Activated T-helper 1 cell treated with anti-CD3 and anti-CD28 coated beads, Interleukin-12 subunit alpha, Interleukin-12 subunit beta, Interleukin-2, Interleukin-4 antibody, amounts not matched to agents 30 ng/mL and 10 ng/mL and 1 ng/mL, durations not matched to agents 14 hours and 24 hours and 36 hours (primary cell): ENCODE measurements around the gene GAP43. TPM values are rescaled to one million over a fixed set of nuclear protein-coding genes. Genes with fewer than 3 reads are reported as not detected.

ENCODE experiments used
- DNase-seq: peaks from one replicate; pipeline ENCODE4 v3.0.0; 2021; ENCODE audit warnings: low spot score
- H3K27ac Mint-ChIP-seq: one replicate; pipeline ENCODE4 v1.8.0; 2021; ENCODE audit warnings: mild to moderate bottlenecking, mixed read lengths
- H3K27me3 Mint-ChIP-seq: one replicate; pipeline ENCODE4 v1.8.0; 2022; ENCODE audit warnings: mild to moderate bottlenecking, moderate library complexity, mixed read lengths; ENCODE audit not compliant: insufficient read depth
- H3K36me3 Mint-ChIP-seq: one replicate; pipeline ENCODE4 v1.8.0; 2021; ENCODE audit warnings: low read depth, mixed read lengths
- H3K4me1 Mint-ChIP-seq: one replicate; pipeline ENCODE4 v1.8.0; 2021; ENCODE audit warnings: low read depth, mixed read lengths
- H3K4me3 Mint-ChIP-seq: one replicate; pipeline ENCODE4 v1.8.0; 2021; ENCODE audit warnings: mild to moderate bottlenecking, moderate library complexity, mixed read lengths
- H3K9me3 Mint-ChIP-seq: one replicate; pipeline ENCODE4 v1.8.0; 2021; ENCODE audit warnings: mixed read lengths
- intact Hi-C: fragments of 100-400 bp; cut with micrococcal nuclease; formaldehyde crosslinking; loops from one replicate; pipeline ENCODE4 v1.15.1; 2024
- total RNA-seq: library from RNA; stranded (reverse); gene quantifications from 2 replicates; pipeline ENCODE4 v1.2.3, GENCODE V29; 2022

The GAP43 gene
- total RNA-seq, 1 donor from 2014 or later = not detected

DNA sequence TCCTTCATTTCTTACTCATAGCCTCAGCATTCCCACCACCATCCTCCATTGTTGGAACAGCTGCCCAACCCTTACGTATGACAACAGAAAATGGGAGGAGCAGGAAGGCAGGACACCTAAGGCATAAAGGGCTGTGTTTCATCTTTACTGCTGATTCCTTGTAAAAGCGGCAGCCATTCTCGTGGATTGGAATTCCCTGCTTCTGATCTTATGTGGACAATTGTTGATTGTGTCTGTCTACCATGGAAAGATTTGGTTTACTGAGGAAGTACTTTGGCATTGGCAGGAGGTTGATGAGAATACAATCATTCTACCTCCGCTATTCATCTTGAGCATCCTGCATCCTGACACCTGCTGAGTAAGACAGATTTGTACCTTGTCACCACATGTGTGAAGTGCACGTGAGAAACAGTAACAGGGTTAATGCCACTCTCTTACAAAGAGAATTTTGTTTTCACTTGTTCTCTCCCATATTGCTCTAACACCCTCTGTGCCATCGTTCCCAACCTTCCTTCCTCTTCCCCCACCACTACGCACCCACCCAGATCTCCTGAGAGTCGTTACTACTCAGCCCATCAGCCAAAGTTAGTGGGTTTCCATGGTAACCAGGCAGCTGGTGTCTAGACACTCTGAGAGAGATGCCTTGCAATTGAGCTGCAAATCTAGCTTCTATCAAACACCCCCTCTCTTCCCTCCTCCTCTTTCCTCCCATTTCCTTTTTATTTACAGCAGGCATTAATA is 75.7 kb downstream of the GAP43 start:
- H3K27me3 Mint-ChIP-seq = no peaks in the 10 kb centered on the region
- H3K4me3 Mint-ChIP-seq = no peak overlapping the region
- no peaks in the 10 kb centered on the region for H3K9me3 Mint-ChIP-seq
- no peak overlapping the region for H3K27ac Mint-ChIP-seq
- DNase-seq = no peak
- H3K36me3 Mint-ChIP-seq = no peaks in the 10 kb centered on the region
- H3K4me1 Mint-ChIP-seq = no peaks in the 10 kb centered on the region
- intact Hi-C loops = loop anchor here (10.0 kb wide), 1 partner anchor 354 kb away; no protein-coding TSS in a partner anchor

- no peak for DNase-seq
- H3K4me3 Mint-ChIP-seq = no peak overlapping the region
- no peaks in the 10 kb centered on the region for H3K9me3 Mint-ChIP-seq
- H3K36me3 Mint-ChIP-seq = no peaks in the 10 kb centered on the region
- no peaks in the 10 kb centered on the region for H3K4me1 Mint-ChIP-seq
- no peak overlapping the region for H3K27ac Mint-ChIP-seq
- intact Hi-C loops = loop anchor here (10.0 kb wide), 1 partner anchor 355 kb away; no protein-coding TSS in a partner anchor
- no peaks in the 10 kb centered on the region for H3K27me3 Mint-ChIP-seq
Observed at GRCh38 chr3:115699706-115700105, 76.4 kb downstream of the GAP43 start.

- Mint-ChIP-seq H3K27me3 (peaks cover 4% of the 10 kb centered on the region), H3K4me3 (no peak overlapping the region), H3K9me3 (no peaks in the 10 kb centered on the region), H3K36me3 (no peaks in the 10 kb centered on the region), H3K4me1 (no peaks in the 10 kb centered on the region), H3K27ac (no peak overlapping the region)
- DNase-seq = no peak
- intact Hi-C loops = no loop called here
Observed at GRCh38 chr3:115702598-115702997, 79.3 kb downstream of the GAP43 start.

DNA sequence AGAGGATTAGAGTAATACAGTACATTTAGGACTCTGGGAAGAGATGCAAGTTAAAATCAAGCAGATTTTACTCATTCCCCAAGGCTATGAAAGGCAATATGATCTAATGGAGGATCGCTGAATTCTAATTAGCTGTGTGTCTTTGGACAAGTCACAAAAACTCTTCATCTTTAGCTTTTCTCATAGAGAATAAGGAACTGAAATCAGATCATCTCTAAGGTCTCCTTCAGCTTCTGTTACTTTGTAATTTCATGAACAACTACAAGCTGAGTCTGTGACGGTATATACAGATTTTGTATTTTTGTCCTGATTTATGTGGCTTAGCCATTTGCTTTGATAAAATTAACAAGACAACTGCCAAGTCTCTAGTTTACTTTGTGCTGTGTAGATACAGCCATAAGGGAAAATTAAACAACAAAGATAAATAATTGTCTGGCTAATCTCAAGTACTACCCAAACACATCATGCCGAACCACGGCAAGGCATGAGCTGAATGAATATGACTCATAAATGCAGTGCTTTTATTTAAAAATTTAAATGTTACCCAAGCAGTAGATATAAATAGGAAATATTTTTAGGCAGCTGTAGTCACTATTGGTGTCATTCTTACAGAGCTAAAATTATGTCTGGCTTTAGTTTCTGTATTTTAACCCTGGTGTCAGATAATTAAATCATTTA is 81.5 kb downstream of the GAP43 start:
- Mint-ChIP-seq H3K9me3 (no peaks in the 10 kb centered on the region), H3K36me3 (no peaks in the 10 kb centered on the region), H3K27ac (no peak overlapping the region), H3K4me1 (no peaks in the 10 kb centered on the region), H3K27me3 (peaks cover 4% of the 10 kb centered on the region), H3K4me3 (no peak overlapping the region)
- no peak for DNase-seq
- intact Hi-C loops = no loop called here

- intact Hi-C loops = no loop called here
- no peaks in the 10 kb centered on the region for H3K36me3 Mint-ChIP-seq
- H3K27ac Mint-ChIP-seq = no peak overlapping the region
- no peaks in the 10 kb centered on the region for H3K4me1 Mint-ChIP-seq
- peaks cover 4% of the 10 kb centered on the region for H3K27me3 Mint-ChIP-seq
- no peaks in the 10 kb centered on the region for H3K9me3 Mint-ChIP-seq
- H3K4me3 Mint-ChIP-seq = no peak overlapping the region
- DNase-seq = no peak
Observed at GRCh38 chr3:115706311-115706829, 83.1 kb downstream of the GAP43 start.

GRCh38 chr3:115708540-115708939 is 85.2 kb downstream of the GAP43 start:
- Mint-ChIP-seq H3K27me3 (peaks cover 4% of the 10 kb centered on the region), H3K4me1 (no peaks in the 10 kb centered on the region), H3K27ac (no peak overlapping the region), H3K9me3 (no peaks in the 10 kb centered on the region), H3K36me3 (no peaks in the 10 kb centered on the region), H3K4me3 (no peak overlapping the region)
- intact Hi-C loops = no loop called here
- no peak for DNase-seq

- no peak for DNase-seq
- Mint-ChIP-seq H3K27me3 (peaks cover 4% of the 10 kb centered on the region), H3K4me1 (no peaks in the 10 kb centered on the region), H3K36me3 (no peaks in the 10 kb centered on the region), H3K9me3 (no peaks in the 10 kb centered on the region), H3K4me3 (no peak overlapping the region), H3K27ac (no peak overlapping the region)
- intact Hi-C loops = no loop called here
Observed at GRCh38 chr3:115709093-115709492, 85.8 kb downstream of the GAP43 start.

- Mint-ChIP-seq H3K27me3 (peaks cover 4% of the 10 kb centered on the region), H3K4me1 (no peaks in the 10 kb centered on the region), H3K4me3 (no peak overlapping the region), H3K9me3 (no peaks in the 10 kb centered on the region), H3K27ac (no peak overlapping the region), H3K36me3 (no peaks in the 10 kb centered on the region)
- intact Hi-C loops = no loop called here
- no peak for DNase-seq
Observed at GRCh38 chr3:115709931-115710330, 86.6 kb downstream of the GAP43 start.

DNA sequence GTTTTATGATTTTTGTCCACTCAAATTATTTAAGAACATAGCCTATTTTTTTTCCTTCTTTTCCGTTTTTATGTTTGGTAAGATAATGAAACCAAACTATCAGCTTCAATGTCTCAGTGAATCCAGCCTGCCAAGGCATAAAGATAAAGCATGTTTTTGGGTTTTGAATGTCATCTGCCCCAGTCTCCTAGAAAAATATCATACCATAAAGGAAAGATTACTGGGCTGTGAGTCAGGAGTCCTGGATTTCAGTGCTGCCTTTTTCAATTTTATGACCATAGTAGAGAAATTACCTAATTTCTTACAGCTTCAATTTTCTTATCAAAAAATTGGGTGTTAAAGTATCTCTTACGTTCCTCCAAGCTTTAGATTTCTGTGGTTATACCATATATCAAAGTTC is 87.5 kb downstream of the GAP43 start:
- no peaks in the 10 kb centered on the region for H3K36me3 Mint-ChIP-seq
- intact Hi-C loops = no loop called here
- H3K4me1 Mint-ChIP-seq = no peaks in the 10 kb centered on the region
- DNase-seq = no peak
- no peak overlapping the region for H3K4me3 Mint-ChIP-seq
- H3K27ac Mint-ChIP-seq = no peak overlapping the region
- peaks cover 4% of the 10 kb centered on the region for H3K27me3 Mint-ChIP-seq
- no peaks in the 10 kb centered on the region for H3K9me3 Mint-ChIP-seq

DNA sequence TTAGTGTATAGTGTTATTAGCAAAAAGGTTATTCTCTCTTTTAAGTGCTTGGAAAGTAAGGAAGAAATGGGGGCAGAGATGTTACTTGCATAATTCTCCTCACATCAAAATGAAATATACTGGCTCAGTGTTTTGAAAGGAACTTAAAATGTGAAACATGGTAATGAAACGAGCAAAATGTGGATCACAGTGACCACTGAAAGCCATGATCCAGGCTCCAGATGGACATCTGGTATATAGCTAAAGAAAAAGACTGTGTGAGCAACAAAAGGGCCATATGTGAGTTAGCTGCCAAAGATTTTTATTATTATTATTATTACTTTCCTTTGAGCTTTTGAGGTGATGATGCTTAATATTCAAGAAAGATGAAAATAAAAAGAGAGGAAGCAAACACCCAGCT is 89.6 kb downstream of the GAP43 start:
- Mint-ChIP-seq H3K4me1 (no peaks in the 10 kb centered on the region), H3K27ac (no peak overlapping the region), H3K9me3 (no peaks in the 10 kb centered on the region), H3K36me3 (no peaks in the 10 kb centered on the region), H3K27me3 (no peaks in the 10 kb centered on the region), H3K4me3 (no peak overlapping the region)
- no peak for DNase-seq
- intact Hi-C loops = no loop called here

- H3K4me3 Mint-ChIP-seq = no peak overlapping the region
- H3K9me3 Mint-ChIP-seq = no peaks in the 10 kb centered on the region
- no peaks in the 10 kb centered on the region for H3K4me1 Mint-ChIP-seq
- no peaks in the 10 kb centered on the region for H3K27me3 Mint-ChIP-seq
- DNase-seq = no peak
- intact Hi-C loops = no loop called here
- no peaks in the 10 kb centered on the region for H3K36me3 Mint-ChIP-seq
- no peak overlapping the region for H3K27ac Mint-ChIP-seq
Observed at GRCh38 chr3:115713284-115713683, 90.0 kb downstream of the GAP43 start.

GRCh38 chr3:115715241-115715745 is 92.0 kb downstream of the GAP43 start:
- Mint-ChIP-seq H3K4me3 (no peak overlapping the region), H3K9me3 (no peaks in the 10 kb centered on the region), H3K27ac (no peak overlapping the region), H3K4me1 (no peaks in the 10 kb centered on the region), H3K27me3 (no peaks in the 10 kb centered on the region), H3K36me3 (no peaks in the 10 kb centered on the region)
- no peak for DNase-seq
- intact Hi-C loops = no loop called here

DNA sequence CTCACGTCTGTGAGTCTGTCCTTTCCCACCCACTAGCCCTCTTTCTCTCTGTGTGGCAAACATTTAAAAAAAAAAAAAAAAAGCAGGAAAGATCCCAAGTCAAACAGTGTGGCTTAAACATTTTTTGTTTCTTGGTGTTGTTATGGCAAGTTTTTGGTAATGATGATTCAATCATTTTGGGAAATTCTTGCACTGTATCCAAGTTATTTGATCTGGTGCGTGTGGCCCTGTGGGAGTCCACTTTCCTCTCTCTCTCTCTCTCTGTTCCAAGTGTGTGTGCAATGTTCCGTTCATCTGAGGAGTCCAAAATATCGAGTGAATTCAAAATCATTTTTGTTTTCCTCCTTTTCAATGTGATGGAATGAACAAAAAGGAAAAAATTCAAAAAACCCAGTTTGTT is 97.7 kb downstream of the GAP43 start:
- intact Hi-C loops = no loop called here
- no peak overlapping the region for H3K27ac Mint-ChIP-seq

More for the DNA sequence above, 97.7 kb downstream of the GAP43 start:
- Mint-ChIP-seq H3K4me1 (no peaks in the 10 kb centered on the region), H3K4me3 (no peak overlapping the region), H3K9me3 (no peaks in the 10 kb centered on the region), H3K27me3 (peaks cover 3% of the 10 kb centered on the region), H3K36me3 (no peaks in the 10 kb centered on the region)
- no peak for DNase-seq
